ENCODE results near the gene SH3GL2. TPM values are rescaled to one million over a fixed set of nuclear protein-coding genes. Genes with fewer than 3 reads are reported as not detected.

SH3GL2 gene
- total and polyA plus RNA-seq, 9 of the 15 experiments (the other 6 are each of a cell fraction or from before 2014, with no cell fraction given) = not detected

DNA sequence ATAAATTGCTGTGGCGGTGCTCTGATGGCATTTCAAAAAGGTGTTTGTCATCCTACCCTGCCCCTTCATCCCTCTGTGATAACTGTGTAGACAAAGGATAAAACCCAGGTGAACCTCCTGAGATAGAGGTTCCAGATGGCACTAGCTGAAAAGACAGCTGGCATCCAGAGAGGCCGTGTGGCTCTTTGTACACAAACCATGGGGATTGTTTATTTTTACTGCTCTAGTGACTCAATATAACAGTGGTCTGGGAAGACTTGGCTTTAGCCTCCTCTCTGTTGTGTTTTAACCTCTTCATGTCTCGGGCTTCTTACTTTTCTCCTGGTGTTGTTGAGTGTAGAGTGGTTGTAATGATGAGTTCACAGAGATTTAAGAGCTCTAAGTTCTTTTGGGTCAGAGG, 48.8 kb downstream of the SH3GL2 start (continued):
- TF ChIP-seq, protein P1, sequence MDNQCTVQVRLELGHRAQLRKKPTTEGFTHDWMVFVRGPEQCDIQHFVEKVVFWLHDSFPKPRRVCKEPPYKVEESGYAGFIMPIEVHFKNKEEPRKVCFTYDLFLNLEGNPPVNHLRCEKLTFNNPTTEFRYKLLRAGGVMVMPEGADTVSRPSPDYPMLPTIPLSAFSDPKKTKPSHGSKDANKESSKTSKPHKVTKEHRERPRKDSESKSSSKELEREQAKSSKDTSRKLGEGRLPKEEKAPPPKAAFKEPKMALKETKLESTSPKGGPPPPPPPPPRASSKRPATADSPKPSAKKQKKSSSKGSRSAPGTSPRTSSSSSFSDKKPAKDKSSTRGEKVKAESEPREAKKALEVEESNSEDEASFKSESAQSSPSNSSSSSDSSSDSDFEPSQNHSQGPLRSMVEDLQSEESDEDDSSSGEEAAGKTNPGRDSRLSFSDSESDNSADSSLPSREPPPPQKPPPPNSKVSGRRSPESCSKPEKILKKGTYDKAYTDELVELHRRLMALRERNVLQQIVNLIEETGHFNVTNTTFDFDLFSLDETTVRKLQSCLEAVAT (IDR thresholded peaks at IDR 0.05) = no peak
- TF ChIP-seq SMARCA5 (IDR thresholded peaks at IDR 0.05) = no peak

DNA sequence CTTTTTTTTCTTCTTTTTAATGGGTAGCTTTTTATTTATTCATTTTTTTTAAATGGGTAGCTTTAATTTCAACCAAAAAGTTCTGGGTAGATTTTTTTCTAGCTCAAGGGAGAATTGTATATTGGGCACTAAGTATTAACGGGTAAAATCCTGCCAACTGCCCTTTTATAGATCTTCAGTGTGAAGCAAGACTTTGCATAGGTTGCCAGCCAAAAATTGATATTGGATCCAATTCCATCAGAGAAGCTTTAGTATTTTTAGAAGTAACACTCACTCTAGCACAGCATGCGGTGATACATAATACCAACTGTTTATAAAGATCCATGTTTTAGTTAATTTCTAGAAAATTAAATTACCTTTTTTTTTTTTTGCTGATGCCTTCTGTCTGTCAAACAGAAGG, 49.8 kb downstream of the SH3GL2 start:
- TF ChIP-seq MCM5 (IDR thresholded peaks at IDR 0.05; ENCODE audit: low read depth) = no peak
- TF ChIP-seq, protein P2, sequence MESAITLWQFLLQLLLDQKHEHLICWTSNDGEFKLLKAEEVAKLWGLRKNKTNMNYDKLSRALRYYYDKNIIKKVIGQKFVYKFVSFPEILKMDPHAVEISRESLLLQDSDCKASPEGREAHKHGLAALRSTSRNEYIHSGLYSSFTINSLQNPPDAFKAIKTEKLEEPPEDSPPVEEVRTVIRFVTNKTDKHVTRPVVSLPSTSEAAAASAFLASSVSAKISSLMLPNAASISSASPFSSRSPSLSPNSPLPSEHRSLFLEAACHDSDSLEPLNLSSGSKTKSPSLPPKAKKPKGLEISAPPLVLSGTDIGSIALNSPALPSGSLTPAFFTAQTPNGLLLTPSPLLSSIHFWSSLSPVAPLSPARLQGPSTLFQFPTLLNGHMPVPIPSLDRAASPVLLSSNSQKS (CRISPR knock-in tag; IDR thresholded peaks at IDR 0.05) = no peak

More for the DNA sequence above, 49.8 kb downstream of the SH3GL2 start:
- Histone ChIP-seq H2AFZ (ENCODE audit: low read depth, low read length) (no peak overlapping the region), H3K4me1 (replicated peaks in 1 of 2; ENCODE audit: control insufficient read depth in 2 of 2, insufficient read depth in 2 of 2, low read length in 2 of 2) (no peaks in the 10 kb centered on the region), H3K4me3 (no peak overlapping the region), H4K20me1 (replicated peaks; ENCODE audit: control insufficient read depth, insufficient read depth, low read length) (no peaks in the 10 kb centered on the region), H3K36me3 (ENCODE audit: control insufficient read depth, insufficient read depth, low read length) (no peaks in the 10 kb centered on the region), H3K79me2 (ENCODE audit: control insufficient read depth, insufficient read depth, low read length) (no peaks in the 10 kb centered on the region), H3K9ac (ENCODE audit: insufficient read depth in 1 of 2, low read depth in 2 of 2, low read length in 2 of 2) (no peak overlapping the region), H3K4me2 (ENCODE audit: insufficient read depth, low read length) (no peak overlapping the region), H3K9me3 (replicated peaks; ENCODE audit: control insufficient read depth, insufficient read depth, low read depth, low read length) (no peaks in the 10 kb centered on the region), H3K27me3 (ENCODE audit: control insufficient read depth in 2 of 2, insufficient read depth in 2 of 2, low read length in 2 of 2) (no peaks in the 10 kb centered on the region), H3K27ac (ENCODE audit: extremely low read depth, low read depth, low read length) (no peak overlapping the region), H3K9me1 (ENCODE audit: control insufficient read depth, insufficient read depth, low read length) (no peaks in the 10 kb centered on the region)
- POLR2A ChIA-PET = no interaction called here
- no peak for ATAC-seq
- no peak for FAIRE-seq
- no TSS peak for BruUV-seq (replicated peaks)
- intact Hi-C loops (cut with micrococcal nuclease) = no loop called here
- CTCF ChIA-PET (ENCODE audit: low intra/inter-chr PET ratio) = no interaction called here
- no peak for DNase-seq (ENCODE audit: extremely low read depth in 1 of 4, low spot score in 3 of 4)
- 0% methylated on average over 2 of the region's 2 CpGs for WGBS (ENCODE audit: insufficient coverage, low coverage, missing lambda C conversion rate)
- in situ Hi-C loops (cut with MboI) = no loop called here
